Fibroblast of lung (primary cell): ENCODE data around the gene TAS2R10. TPM values are rescaled to one million over a fixed set of nuclear protein-coding genes. Genes with fewer than 3 reads are reported as not detected.

Experiments used
- DNase-seq, 2 donors: peaks; one replicate each; pipeline versions ENCODE4 v3.0.0 to v3.0.0-alpha.2; 2010; ENCODE audit warnings: low read depth in 2 of 2
- H2AFZ ChIP-seq: 2 replicates; pipeline ENCODE4 v1.5.1; 2012; ENCODE audit warnings: low read length, control low read depth, inconsistent platforms
- H3K27ac ChIP-seq: 2 replicates; pipeline ENCODE4 v1.5.1; 2011; ENCODE audit warnings: low read length, control low read depth; ENCODE audit not compliant: insufficient read depth
- H3K27me3 ChIP-seq: 2 replicates; pipeline ENCODE4 v1.5.1; 2011; ENCODE audit warnings: mild to moderate bottlenecking, low read length; ENCODE audit not compliant: control insufficient read depth, insufficient read depth
- H3K36me3 ChIP-seq: 2 replicates; pipeline ENCODE4 v1.5.1; 2011; ENCODE audit warnings: low read length; ENCODE audit not compliant: control insufficient read depth, insufficient read depth
- H3K4me1 ChIP-seq: 2 replicates; pipeline ENCODE4 v1.5.1; 2011; ENCODE audit warnings: low read length; ENCODE audit not compliant: control insufficient read depth, insufficient read depth; ENCODE audit errors: extremely low read depth
- H3K4me2 ChIP-seq: 2 replicates; pipeline ENCODE4 v1.5.1; 2011; ENCODE audit warnings: low read length, control low read depth; ENCODE audit not compliant: insufficient read depth; ENCODE audit errors: extremely low read depth
- H3K4me3 ChIP-seq, 4 experiments: fragments of 200-600 bp in 1 of 4; sonication (generic) in 1 of 4; replicated peaks in 1 of 4; 2 replicates each; pipeline ENCODE4 v1.5.1; 2011 to 2016; ENCODE audit warnings: low read length in 4 of 4, low read depth in 3 of 4, mild to moderate bottlenecking in 3 of 4, control low read depth in 2 of 4, inconsistent platforms in 1 of 4, mixed read lengths in 1 of 4; ENCODE audit not compliant: insufficient read depth in 1 of 4; ENCODE audit errors: control extremely low read depth in 1 of 4
- H3K79me2 ChIP-seq: 2 replicates; pipeline ENCODE4 v1.5.1; 2012; ENCODE audit warnings: mild to moderate bottlenecking, low read length, inconsistent platforms; ENCODE audit not compliant: control insufficient read depth, insufficient read depth
- H3K9ac ChIP-seq: 2 replicates; pipeline ENCODE4 v1.5.1; 2011; ENCODE audit warnings: mild to moderate bottlenecking, low read length, control low read depth; ENCODE audit not compliant: insufficient read depth
- H3K9me3 ChIP-seq: 2 replicates; pipeline ENCODE4 v1.5.1; 2012; ENCODE audit warnings: low read depth, low read length; ENCODE audit not compliant: control insufficient read depth, insufficient read depth
- H4K20me1 ChIP-seq: 2 replicates; pipeline ENCODE4 v1.5.1; 2011; ENCODE audit warnings: low read length; ENCODE audit not compliant: control insufficient read depth, insufficient read depth; ENCODE audit errors: extremely low read depth
- EZH2 ChIP-seq: IDR thresholded peaks from 2 replicates; pipeline ENCODE4 v1.5.1; 2012; ENCODE audit warnings: low read length, control low read depth, mild to moderate bottlenecking; ENCODE audit errors: missing control alignments
- polyA plus RNA-seq, 2 donors: library from polyadenylated mRNA; depleted of rRNA in 1 of 2; stranded (reverse) in 1 of 2; unstranded in 1 of 2; fragments of >200 nt; gene quantifications; 2 replicates each; pipeline ENCODE4 v1.2.1, GENCODE V29; 2011 to 2012; ENCODE audit warnings: missing spikeins in 1 of 2
- total RNA-seq: library from RNA; depleted of rRNA; stranded (reverse); fragments of >200 nt; gene quantifications from 2 replicates; pipeline ENCODE4 v1.2.1, GENCODE V29; 2014
- TF ChIP-seq, protein P1 (sequence below), 2 donors: IDR thresholded peaks in 1 of 2; conservative IDR thresholded peaks in 1 of 2; 1 replicate in 1 of 2; 2 replicates in 1 of 2; pipeline ENCODE4 v1.5.1; 2011 to 2012; ENCODE audit warnings: low read length in 2 of 2, control low read depth in 1 of 2, inconsistent platforms in 1 of 2, low read depth in 1 of 2, mild to moderate bottlenecking in 1 of 2

TAS2R10 gene
- total and polyA plus RNA-seq, 2 donors (not counting 1 experiment from before 2014, with no cell fraction given): 0.10 to 0.50 TPM

DNA sequence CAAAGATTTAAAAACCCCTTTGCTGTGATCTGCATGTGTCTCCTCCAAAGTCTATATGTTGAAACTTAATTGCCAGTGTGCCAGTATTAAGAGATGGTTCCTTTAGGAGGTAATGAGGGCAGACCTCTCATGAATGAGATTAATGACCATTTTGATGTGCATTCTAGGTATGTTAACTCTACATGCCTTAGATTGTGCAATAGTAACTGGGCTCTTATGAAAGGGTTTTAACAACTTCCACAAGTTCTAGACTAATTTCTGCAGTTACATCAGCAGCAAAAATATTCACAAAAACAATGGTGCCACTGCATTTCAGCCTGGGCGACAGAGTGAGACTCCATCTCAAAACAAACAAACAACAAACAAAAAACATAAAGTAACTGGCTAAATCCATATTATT lies 3.8 kb upstream of the TAS2R10 start:
- Histone ChIP-seq H4K20me1 (no peaks in the 10 kb centered on the region), H3K27me3 (no peaks in the 10 kb centered on the region), H3K36me3 (no peaks in the 10 kb centered on the region), H3K9me3 (no peaks in the 10 kb centered on the region), H3K27ac (no peak overlapping the region), H3K9ac (no peak overlapping the region), H3K4me2 (no peak overlapping the region), H3K79me2 (no peaks in the 10 kb centered on the region), H3K4me1 (no peaks in the 10 kb centered on the region), H2AFZ (no peak overlapping the region), H3K4me3 (no peak overlapping the region)
- TF ChIP-seq EZH2: no peak
- TF ChIP-seq, protein P1, sequence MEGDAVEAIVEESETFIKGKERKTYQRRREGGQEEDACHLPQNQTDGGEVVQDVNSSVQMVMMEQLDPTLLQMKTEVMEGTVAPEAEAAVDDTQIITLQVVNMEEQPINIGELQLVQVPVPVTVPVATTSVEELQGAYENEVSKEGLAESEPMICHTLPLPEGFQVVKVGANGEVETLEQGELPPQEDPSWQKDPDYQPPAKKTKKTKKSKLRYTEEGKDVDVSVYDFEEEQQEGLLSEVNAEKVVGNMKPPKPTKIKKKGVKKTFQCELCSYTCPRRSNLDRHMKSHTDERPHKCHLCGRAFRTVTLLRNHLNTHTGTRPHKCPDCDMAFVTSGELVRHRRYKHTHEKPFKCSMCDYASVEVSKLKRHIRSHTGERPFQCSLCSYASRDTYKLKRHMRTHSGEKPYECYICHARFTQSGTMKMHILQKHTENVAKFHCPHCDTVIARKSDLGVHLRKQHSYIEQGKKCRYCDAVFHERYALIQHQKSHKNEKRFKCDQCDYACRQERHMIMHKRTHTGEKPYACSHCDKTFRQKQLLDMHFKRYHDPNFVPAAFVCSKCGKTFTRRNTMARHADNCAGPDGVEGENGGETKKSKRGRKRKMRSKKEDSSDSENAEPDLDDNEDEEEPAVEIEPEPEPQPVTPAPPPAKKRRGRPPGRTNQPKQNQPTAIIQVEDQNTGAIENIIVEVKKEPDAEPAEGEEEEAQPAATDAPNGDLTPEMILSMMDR (conservative IDR thresholded peaks at IDR 0.05 in 1 of 2, IDR thresholded peaks at IDR 0.05 in 1 of 2; ENCODE audit: low read depth in 1 of 2, low read length in 2 of 2): no peak
- peak in 1 of 2 donors; percentile 33 for DNase-seq

DNA sequence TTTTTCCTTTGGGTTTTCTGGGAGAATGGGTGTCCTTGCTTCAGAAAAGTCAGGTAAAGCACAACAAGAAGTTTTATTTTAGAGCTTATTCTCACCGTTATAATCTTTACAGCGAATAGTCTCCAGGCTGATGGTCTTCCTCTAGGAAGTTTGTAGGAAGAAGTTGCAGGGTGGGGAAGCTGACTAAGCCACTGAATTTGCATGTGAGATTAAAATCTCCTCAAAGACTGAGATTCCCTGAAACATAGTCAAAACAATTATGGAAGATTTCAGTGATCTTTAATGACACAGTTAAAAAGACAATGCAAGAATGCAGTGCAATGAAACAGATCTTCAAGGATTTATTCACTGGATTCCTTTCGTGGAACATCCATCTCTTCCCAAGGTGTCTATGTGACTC lies 1.2 kb downstream of the TAS2R10 start:
- Histone ChIP-seq H3K4me3 (no peak overlapping the region), H3K27me3 (no peaks in the 10 kb centered on the region), H3K36me3 (no peaks in the 10 kb centered on the region), H4K20me1 (no peaks in the 10 kb centered on the region), H3K4me2 (no peak overlapping the region), H3K79me2 (no peaks in the 10 kb centered on the region), H3K9me3 (no peaks in the 10 kb centered on the region), H3K4me1 (no peaks in the 10 kb centered on the region), H3K27ac (no peak overlapping the region), H3K9ac (no peak overlapping the region), H2AFZ (no peak overlapping the region)
- TF ChIP-seq EZH2: no peak
- TF ChIP-seq, protein P1 (conservative IDR thresholded peaks at IDR 0.05 in 1 of 2, IDR thresholded peaks at IDR 0.05 in 1 of 2; ENCODE audit: low read depth in 1 of 2, low read length in 2 of 2): no peak
- DNase-seq: no peak

DNA sequence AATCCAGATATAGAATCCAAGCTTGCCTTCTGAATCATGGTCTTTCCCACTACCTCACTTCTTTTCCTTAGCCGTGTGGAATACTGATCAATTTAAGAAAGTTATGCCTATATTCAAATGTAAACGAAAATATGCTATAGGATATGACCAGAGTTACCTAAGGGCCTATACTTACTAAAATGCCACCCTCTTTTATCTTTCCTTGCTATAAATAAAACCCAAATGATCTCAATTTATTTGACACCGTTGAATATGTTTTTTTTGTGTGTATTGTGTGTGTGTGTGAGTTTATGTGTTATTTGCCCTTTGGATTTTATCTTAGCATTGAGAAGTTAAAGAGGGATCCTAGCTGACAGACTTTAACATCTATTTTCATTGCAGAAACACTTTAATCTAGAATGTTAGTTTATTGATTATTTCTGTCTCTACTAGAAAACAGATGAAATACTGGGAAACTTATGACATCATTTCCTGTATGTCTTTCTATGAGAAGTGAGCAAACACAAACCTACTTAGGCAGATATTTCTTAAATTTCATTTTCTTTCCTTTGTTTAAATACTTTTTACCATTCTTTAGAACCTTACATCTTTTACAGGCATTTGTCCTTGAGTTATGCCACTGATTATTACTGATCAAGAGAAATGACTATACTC lies 14.1 kb downstream of the TAS2R10 start:
- Histone ChIP-seq H2AFZ (no peak overlapping the region), H3K36me3 (no peaks in the 10 kb centered on the region), H3K9ac (no peak overlapping the region), H4K20me1 (no peaks in the 10 kb centered on the region), H3K27ac (no peak overlapping the region), H3K9me3 (no peaks in the 10 kb centered on the region), H3K4me1 (no peaks in the 10 kb centered on the region), H3K27me3 (no peaks in the 10 kb centered on the region), H3K4me3 (no peak overlapping the region), H3K4me2 (no peak overlapping the region), H3K79me2 (no peaks in the 10 kb centered on the region)
- TF ChIP-seq EZH2: no peak
- TF ChIP-seq, protein P1 (conservative IDR thresholded peaks at IDR 0.05 in 1 of 2, IDR thresholded peaks at IDR 0.05 in 1 of 2; ENCODE audit: low read depth in 1 of 2, low read length in 2 of 2): no peak
- DNase-seq: no peak
